ENCODE data around the gene TMEM106C.

Gene TMEM106C

DNA sequence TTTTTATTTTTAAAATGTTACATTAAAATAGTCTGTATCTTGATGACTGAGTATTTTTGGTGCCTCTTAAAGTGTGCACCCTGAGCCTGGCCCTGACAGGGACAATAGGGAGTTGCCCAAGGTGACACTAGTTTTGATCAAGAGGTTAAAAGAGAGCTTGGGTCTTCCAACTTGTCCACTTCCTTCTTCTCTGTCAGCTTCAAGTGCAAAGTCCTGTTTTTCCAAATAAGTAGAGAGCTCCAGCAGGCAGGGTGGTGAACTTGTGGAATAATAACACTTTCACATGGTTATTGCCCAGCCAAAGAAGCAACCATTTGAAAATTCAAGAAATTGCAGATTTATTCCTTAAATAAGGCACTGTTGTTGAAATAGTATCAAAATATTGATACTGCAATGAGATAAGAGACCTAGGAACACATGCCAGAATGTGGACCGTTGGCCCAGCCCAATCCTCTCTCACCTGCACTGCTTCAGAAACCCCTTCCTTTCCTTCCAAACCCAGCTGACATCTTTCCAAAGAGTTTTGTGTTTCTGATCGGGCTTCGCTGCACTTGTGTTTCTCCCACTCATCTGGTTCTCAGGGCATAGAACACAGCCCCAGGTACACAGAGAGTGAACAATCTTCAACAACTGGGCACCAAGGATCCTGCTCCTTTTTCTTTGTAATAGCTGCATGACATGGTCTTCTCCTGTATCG, 54.7 kb downstream of the TMEM106C start:
- DNase-seq = no peak
